Left hindlimb (tissue), 1 donor: ENCODE results near the gene TAS1R2.
A peak's percentile ranks its signal among the peaks of the same experiment; 100 is the strongest.
"Not testable (repeated sequence)": the region's sequence is repeated elsewhere in the genome, so short reads cannot be mapped to it uniquely, and the experiment has no call there.

Experiments used
- DNase-seq: peaks from one replicate; pipeline ENCODE4 v3.0.0-alpha.2; 2018

The TAS1R2 gene

DNA sequence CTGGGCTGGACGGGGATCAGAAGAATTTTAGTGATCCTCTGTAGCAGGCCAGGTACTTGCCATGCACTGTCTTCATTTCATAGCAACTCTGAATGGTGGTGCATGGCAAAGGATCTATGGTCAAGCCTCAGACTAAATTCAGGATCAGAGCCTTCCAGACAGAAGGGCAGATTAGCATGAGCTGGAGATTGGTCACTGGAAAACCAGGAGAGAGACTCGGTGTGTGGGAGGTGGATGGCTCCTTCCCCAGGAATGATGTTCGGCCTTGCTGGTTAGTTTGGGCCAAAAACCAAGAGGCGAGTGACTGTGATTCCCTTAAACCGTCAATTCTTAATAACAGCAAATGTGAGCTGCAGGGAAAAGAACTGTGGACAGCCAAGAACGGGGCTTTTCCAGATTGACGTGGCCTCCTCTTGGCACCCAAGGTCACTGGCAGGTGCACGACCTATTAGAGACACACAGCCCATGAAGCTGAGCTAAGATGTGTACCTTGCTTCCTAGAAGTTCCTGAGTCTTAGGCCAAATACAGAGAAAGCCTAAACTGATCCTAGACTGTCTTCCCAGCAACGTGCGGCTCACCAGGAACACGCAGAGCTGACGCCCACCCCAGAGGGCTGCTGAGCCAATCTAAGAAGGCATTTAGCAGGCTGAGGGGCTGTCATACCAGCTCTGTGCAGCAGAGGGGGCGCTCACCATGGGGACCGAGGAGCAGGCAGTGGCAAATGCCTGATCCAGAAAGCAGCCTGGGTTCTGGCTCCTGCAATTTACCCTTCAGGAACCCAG lies 24.4 kb upstream of the TAS1R2 start:
- peak; percentile 61 for DNase-seq

DNA sequence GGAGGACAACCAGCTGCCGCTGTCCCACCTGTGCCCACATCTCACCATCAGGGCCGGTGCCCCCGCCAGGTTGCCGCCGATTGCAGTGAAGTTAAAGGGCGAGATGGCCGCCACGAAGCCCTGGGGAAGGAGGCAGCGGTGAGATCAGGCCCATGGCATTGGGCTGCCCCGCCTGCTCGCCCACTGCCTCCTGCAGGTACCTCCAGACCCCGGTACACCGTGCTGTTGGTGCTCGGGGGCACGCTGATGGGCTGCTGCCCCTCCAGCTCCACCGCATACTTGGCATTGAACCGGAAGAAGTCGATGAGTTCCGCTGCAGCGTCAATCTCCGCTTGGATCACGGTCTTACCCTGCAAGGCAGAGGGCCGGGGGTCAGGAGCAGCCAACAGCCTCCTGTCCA lies 23.6 kb upstream of the TAS1R2 start:
- DNase-seq: no peak

DNA sequence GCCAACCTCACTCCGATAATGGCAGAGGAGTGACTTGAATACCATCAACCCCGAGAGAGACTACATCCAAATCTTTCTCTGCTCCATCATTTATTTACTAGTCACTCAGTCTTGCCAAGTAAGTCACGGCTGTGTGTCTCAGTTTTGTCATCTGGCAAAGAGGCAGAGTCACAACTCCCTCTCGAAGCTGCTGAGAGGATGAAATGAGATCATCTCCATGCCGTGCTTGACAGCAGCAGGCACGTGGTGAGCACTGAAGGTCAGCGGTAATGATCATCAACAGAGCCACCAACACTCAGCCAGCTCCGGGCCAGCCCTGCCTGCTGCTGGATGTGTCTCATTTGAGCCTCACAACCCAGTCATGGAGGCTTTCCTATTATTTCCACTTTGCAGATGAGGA lies 23.0 kb upstream of the TAS1R2 start:
- no peak for DNase-seq

DNA sequence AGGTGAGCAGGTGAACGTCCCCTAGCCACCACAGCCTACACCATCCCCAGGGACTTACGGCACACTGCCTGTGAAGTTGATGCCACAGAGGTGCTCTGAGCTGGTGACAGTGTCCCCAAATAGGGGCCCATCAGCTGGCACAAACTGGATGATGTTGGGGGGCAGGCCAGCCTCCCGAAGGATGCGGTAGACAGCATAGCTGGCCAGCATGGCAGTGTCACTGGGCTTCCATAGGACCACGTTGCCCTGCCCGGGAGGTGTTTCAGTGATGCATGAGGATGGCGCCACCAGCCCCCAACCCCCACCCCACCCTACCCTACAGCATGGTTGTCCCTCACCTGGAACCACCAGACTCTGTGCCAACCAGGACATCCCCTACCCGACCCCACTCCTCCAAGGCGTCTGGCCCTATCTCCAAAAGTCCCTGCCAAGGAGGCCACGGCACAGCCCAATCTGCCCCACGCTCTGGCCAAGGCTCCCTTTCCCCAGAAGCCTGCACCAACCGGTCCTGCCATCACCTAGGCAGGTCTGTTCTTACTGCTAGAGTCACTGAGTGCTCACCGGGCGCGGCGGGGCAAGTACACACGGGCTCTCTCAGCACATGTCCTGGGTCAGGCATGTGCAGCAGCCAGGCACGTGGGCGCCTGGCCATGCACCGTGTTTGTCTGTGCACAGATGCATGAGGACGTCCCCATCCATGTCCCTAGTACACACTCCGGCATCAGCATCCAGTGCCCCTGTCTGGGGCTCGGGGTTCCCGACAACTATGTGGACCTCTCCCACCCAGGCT lies 22.4 kb upstream of the TAS1R2 start:
- no peak for DNase-seq

DNA sequence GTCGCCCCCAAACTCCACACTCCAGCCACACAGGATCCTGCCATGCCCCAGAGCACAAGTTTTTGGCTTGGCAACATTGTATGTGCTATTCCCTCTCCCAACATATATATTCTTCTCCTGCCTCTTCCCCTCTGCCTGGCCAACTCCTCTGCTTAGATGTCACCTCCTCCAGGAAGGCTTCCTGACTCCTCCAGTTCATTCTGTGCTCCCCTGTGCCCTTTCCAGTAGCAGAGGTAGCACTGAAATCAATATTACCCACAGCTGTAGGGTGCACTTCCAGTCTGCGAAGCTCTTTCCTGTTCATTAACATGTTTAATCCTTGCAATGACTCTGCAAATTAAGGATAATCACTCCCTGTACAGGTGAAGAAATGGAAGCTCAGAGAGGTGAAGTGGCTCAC lies 21.7 kb upstream of the TAS1R2 start:
- DNase-seq: no peak

DNA sequence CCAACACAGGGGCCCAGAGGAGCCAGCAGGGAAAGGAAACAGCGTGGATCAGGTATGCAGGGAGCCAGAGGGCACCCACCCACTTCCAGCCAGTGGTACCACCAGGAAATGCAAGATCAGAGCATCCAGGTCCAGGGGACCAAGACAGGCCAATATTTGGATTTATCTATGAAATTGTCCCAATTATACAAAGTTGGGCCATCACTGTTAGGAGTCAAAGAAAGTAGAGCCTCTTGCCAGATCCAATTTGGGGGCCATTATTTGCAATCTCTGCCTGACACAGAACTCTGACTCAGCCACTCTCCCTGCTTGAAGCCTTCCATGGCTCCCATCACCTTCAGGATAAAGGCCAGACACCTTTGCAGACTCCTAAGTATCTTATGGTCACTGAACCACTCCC lies 21.1 kb upstream of the TAS1R2 start:
- no peak for DNase-seq

DNA sequence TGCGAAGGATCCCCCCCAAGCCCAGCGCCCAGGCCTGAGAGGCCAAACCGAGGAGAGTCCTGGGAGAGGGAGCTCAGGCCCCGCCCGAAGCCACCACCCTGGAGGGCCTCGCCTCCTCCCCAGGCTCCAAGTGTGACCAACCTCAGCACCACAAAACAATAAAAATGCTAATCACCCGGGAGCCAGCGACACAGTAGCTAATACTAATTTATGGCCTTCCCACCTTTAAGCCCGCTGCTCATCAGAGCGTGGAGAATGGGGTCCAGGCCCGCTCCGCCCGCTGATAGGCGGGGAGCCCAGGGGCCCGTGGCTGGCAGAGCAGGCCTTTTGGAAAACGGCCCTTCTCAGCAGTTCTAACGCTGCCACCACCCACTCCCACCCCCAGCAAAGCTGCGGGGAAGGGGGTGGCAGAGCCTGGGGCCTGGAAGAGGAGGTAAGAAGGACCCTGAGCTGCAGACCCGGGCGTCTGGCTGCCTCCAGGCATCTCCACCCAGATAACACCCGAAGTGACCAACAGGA lies 20.4 kb upstream of the TAS1R2 start:
- DNase-seq: no peak

DNA sequence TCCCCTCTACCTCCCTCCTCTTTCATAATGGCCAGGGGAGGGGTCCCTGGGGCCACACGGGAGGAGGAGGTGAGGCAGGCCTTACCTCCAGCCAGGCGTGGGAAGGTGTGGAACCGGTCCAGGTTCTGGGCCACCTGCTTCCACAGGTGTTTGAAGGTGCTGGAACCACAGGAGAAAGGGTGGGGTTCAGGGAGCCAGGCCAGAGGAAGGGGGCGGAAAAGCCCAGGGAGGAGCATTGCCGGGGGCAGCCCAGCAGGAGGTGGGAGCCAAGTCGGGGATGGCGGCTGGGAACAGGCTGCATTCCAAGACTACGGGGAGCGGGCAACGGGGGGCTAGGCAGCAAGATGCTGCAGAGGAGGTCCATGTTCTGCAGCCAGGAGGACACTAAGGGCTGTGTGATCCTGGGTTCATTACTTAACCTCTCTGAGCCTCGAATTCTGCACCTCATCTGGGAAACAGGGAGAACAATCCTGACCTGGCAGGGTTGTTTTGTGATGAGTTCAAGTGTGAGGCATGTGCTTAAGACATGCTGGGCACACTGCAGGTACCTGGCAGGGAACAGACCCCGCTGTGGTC lies 19.8 kb upstream of the TAS1R2 start:
- DNase-seq: no peak

DNA sequence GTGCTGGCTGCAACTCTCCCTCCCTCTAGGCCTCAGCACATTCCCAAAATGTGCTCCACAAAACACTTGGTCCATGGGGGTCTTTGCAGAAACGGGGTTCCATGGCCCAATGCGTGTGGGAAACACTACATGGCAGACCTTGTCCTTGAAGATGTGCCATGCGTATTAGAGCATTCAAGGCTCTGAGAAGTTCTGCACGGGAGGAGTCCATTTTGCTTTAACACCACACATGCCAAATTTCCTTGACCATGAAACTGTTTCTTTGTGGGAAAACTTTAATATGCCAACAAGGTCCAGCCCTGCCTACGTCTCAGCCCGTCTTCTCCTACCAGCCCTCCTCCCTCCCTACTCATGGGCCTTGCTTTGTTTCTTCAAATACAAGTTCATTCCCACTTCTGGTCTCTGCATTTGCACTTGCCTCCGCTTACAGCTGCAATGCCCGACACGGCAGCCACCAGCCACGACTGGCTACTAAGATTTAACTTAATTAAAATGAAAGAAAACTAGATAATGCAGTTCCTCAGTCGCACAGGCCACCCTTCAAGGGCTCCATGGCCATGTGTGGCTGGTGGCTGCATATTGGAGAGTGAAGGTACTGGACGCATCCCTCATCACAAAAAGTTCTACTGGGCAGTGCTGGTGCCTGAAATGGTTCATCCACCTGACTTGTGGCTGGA lies 19.2 kb upstream of the TAS1R2 start:
- DNase-seq: no peak

DNA sequence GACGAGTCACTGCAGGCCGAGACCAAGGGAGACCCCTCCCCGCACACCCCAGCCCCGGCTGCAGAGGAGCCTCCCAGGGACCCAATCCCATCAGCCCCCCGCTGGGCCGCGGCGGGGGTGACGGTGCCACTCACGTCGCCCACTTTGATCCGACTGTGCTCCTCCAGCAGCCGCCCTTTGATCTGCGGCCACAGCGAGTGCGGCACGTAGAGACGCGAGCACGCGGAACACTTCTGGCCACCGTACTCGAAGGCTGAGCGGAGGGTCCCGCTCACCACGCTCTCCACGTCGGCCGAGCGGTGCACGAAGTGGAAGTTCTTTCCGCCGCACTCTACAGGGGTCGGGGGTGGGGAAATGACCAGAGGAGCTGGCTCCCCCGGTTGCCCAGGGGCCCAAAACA lies 17.8 kb upstream of the TAS1R2 start:
- no peak for DNase-seq

DNA sequence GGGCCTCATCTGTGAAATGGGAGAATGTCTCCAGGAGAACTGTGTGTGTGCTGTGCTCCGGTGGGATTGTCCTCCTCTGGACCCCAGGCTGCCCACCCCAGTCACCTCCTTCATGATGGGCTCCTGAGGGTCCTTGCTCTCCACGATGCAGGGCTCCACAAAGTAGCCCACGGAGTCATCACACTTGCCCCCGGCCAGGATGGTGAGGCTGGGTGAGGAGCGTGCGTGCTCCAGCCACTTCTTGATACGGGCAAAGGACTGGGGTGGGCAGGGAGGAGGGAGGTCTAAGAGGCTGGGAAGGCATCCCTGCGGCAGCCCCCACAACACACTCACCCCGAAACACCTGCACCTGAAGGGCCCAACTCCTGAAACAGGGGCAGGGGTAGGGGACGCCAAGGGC lies 16.8 kb upstream of the TAS1R2 start:
- DNase-seq: no peak

DNA sequence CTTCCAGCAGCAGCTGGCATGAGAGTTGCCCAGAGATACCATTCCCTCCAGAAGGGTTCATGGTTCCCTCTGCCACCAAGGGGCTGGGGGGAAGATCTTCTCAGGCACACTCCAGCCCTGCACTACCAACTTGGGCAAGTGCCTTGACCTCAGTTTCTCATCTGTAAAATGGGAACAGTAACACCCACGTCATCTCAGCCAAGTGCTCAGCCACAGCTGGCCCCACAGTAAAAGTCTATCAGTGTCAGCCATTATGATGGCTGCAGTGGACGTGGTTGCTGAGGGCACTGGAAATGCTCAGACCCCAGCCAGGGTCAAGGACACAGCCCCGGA lies 16.3 kb upstream of the TAS1R2 start:
- no peak for DNase-seq

DNA sequence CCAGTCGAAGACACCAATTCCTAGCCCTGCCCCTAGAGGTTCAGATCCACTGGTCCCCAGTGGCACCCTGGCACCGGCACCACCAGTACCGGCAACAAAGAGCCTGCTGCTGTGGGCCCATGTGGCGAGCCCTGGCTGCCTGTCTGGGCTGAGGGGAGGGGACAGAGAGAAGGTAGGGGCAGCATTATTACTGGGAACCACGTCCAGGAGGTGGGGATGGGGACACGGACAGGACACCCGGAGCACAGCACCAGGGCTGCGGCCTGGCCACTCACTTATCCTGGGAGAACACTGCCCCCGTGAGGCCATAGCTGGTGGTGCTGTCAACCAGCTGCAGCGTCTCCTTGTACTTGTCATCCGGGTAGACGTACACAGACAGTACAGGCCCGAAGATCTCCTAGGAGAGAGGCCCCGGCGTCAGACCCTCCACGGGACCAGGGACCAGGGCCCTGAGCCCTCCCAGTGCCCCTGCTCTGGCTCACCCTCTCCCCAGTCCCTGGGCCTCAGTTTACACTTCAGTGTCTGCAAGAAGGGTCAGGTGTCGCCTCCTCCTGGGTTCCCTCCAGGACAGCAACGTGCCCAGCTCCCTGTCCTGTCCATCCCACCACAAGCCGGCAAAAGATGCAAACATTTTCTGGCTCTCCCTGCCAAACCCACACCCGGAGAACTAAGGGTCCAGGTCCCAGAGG lies 15.8 kb upstream of the TAS1R2 start:
- peak; percentile 86 for DNase-seq

DNA sequence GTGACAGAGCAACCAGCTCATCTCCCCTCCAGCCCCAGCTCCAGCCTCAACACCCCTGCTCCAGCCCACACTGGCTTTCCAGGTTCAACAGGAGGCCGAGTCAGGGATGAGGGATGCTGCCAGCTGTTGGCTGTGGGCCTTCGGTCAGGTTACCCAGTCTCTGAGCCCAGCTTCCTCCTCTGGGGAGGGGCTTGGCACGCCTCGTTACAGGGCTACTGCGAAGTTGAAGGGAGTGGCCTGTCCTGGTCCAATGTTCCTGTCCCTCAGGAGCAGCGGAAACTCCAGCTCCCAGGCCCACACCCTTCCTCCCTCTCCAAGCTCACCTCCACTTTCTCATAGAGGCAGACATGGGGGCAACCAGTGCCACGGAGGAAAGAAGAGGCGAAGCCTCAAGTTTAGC lies 15.1 kb upstream of the TAS1R2 start:
- DNase-seq: peak; percentile 48

DNA sequence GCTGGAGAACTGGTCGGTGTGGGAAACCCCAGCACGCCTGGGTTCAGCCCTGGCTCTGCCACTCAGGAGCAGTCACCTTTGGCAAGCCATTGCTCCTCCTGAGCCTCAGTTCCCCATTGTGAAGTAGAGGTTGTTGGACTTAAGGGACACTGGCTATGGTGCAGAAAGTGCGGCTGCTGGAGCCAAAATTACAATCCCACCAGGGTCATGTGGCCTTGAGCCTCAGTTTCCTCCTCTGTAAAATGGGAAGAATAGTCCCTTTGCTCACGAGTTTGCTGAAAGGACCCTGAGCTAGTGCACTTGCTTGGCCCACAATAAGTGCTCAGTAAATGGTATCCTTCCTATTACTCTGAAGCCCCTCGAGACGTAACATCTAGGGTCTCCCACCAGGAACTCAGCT lies 14.6 kb upstream of the TAS1R2 start:
- no peak for DNase-seq

DNA sequence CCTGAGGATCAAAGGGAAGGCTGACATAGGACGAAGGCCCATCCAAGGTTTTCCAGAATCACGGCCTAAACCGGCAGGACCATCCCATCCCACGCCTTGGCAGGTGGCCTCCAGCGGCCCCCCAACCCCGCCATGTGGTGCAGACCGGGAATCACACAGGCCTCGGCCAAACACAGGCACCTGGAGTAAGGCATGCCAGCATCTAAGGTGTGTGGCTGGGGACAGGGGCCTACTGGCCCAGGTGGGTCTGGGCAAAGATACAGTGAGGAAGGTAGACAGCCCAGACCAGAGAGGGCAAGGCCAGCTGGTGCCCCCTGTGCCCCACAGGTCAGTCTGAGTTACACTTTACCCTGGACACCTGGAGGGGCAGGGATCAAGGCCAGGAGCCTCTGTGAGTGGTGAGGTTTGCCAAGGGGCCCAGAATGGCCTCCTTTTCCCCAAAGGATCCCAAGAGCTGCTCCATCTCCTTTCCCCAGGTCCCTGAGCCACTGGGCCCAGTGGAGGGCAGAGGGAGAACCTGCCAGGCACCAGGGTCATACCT lies 12.7 kb upstream of the TAS1R2 start:
- no peak for DNase-seq

DNA sequence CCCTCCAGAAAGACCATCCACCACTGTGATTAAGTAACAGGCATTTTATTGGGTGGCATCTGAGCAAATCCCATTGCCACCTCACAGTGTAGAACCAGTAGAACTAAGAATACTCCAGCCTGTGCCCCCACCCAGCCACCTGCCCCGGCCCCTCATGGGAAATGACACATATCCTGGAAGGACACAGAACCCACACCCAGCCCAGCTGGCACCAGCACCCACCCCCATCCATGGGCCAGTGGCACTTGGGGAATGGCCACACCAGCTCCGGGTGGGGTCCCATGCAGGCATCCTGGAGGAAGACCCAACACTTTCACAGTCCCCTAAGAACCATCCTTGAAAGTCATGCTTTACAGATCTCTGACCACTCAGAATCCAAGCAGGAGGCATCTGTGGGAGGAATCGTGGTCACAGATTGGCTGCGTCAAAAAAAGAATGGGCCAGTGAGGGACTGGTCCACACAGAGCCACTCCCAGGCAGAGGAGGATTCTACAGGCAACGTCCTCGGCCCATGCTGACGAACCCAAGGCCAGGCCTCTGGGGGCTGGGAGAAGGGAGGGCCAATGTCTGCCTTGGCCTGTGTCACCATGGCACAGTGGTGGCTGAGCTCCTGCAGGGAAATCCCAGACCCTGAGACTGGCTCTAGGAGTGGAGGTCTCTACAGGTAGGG lies 12.1 kb upstream of the TAS1R2 start:
- DNase-seq: no peak

DNA sequence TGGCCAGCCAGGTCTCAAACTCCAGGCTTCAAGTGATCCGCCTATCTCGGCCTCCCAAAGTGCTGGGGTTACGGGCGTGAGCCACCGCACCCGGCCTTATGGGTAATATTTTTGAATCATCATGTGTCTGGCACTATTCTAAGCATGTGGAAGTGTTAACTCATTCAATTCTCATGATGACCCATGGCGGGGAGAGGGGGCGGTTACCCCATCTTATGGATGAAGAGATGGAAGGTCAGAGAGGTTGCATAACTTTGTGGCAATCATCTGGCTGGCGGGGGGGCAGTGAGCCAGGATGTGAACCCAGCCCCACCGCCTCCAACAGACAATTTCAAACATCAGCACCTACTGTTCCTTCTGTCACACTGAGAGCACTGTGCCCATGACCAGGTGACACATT lies 11.5 kb upstream of the TAS1R2 start:
- no peak for DNase-seq

DNA sequence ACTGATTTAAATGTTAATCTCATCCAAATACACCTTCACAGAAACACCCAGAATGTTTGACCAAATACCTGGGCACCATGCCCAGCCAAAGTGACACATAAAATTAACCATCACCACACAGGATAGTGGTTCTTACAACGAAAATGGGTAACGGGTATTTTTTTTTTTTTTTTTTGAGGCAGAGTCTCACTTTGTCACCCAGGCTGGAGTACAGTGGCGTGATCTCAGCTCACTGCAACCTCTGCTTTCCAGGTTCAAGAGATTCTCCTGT lies 11.1 kb upstream of the TAS1R2 start:
- not testable (repeated sequence) for DNase-seq

DNA sequence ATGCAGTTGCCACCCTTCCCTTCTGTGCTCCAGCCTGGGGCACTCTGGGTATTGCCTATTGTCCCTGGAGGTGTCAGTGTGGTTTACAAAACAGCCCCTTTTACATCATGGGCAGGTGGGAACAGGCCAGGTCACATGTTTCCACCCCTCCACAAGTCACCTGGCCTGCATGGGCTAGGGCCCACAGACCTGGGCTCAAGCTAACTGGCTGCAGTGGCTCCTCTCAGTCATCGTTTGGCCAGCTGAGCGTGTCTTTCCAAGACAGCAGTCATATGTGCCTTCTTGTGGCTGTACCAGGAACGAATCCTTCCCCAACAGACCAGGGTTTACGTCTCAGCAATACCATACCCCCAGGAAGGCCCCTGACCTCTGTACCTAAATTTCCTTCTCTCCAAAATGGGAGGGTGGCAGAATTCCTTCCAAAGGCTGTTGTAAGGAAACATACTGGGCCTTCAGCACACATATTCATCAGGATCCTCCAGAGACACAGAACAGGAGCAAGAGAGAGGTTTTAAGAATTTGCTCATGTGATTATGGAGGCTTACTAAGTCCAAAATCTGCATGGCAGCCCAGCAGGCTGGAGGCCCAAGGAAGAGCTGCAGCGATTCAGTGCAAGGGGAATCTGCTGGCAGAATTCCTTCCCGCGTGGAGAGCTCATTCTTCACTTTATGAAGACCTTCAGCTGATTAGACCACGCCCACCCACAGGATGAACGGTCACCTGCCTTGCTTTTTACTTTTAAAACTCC lies 10.6 kb upstream of the TAS1R2 start:
- no peak for DNase-seq

DNA sequence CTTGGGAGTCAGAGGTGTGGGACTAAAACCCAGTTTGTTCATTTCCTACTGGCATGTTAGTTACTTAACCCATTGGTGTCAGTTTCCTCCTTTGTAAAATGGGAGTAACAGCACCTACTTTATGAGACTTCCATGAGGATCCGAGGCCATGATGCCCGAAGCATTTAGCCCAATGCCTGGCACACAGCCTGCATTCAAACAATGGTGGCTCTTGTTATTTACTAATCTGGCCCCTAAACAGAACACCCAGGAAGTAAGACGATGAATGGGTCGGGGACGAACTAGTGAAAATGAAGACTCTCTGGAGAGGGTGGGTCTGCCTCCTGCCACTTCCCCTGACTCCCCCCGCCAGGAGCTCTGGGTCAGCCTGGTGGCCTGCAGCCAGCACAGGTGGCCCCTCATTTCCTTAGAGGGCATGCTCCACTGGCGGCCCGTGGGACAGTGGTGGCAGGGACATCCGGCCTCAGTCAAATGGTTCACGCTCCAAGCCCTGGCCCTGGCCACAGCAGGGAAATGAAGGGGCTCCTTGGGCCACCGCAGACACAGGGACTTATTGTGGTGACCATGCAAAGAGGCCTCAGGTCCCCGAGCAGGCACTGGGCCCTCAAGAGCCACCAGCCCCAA lies 9.5 kb upstream of the TAS1R2 start:
- no peak for DNase-seq
